NCI-H524 (cell line): ENCODE results near the gene SFI1.
"Not testable (repeated sequence)": the region's sequence is repeated elsewhere in the genome, so short reads cannot be mapped to it uniquely, and the experiment has no call there.

ENCODE experiments used
- DNase-seq, 2 experiments: peaks; one replicate each; lab custom pipeline; 2025; lab: John Stamatoyannopoulos, UW

Gene SFI1

GRCh38 chr22:31550871-31551370 is 54.6 kb downstream of the SFI1 start:
- no peak for DNase-seq

GRCh38 chr22:31556627-31557203 is 60.4 kb downstream of the SFI1 start:
- peak; percentile 6 to 50 for DNase-seq

DNA sequence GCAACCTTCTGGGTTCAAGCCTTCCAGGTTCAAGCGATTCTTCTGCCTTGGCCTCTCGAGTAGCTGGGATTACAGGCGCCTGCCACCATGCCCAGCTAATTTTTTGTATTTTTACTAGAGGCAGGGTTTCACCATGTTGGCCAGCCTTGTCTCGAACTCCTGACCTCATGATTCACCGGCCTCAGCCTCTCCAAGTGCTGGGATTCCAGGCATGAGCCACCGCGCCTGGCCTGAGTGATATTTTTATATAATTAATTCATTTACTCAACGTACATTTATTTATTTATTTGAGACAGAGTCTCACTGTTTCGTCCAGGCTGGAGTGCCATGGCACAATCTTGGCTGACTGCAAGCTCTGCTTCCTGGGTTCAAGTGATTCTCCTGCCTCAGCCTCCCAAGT is 62.2 kb downstream of the SFI1 start:
- DNase-seq, result not testable (repeated sequence)

- DNase-seq, result peak; percentile 55 to 83
Measured at GRCh38 chr22:31561238-31561887, 65.0 kb downstream of the SFI1 start.

DNA sequence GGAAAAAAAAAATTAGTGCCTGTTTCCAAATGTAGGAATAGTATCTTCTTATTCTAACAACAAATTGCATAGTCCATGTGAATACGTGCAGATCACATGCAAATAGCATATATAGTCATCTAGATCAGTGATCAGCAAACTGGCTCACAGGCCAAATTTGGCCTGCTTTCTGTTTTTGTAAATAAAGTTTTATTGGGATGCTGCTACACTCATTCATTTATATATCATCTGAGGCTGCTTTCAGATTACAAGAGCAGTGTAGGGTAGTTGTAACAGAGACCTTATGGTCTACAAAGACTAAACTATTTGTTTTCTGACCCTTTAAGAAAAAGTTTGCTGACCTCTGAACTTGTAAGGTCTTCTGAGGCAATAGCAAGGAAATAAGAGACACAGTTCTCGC is 65.6 kb downstream of the SFI1 start:
- DNase-seq, result no peak

DNA sequence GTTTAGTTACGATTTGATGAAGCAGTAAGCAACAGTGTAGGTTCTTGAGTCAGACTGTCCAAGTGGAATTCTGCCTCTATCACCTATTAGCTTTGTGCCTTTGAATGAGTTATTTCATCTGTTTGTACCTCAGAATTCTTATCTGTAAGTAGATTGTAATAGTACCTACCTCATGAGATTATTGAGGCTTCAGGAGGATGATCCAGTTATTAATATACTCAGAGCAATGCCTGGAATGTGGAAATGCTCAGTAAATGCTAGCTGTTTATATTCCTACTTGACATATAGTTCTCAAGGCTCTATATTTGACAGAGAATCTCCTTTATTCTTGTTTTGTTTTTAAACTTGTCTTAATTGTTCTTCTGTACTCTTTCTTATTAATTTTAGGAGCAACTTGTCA is 70.1 kb downstream of the SFI1 start:
- DNase-seq, result no peak

- DNase-seq, result no peak
Measured at GRCh38 chr22:31567196-31567595, 70.9 kb downstream of the SFI1 start.

DNA sequence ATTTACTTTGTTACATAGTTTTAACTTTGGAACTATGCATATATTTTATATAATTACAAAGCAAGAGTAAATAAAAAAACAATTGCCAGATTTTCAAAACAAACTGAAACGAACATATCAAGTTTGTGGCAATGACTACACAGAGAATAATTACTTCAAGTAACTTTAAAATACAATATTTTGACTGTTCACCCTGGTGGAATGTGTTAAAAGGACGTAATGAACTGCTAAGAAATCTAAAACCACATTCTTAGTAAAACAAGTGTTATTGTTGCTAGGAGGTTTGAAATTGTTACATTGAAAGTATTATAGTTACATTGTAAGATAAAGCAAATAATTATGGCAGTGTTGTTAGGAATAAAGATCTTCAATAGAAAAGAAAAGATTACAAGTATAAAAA is 71.4 kb downstream of the SFI1 start:
- no peak for DNase-seq

DNA sequence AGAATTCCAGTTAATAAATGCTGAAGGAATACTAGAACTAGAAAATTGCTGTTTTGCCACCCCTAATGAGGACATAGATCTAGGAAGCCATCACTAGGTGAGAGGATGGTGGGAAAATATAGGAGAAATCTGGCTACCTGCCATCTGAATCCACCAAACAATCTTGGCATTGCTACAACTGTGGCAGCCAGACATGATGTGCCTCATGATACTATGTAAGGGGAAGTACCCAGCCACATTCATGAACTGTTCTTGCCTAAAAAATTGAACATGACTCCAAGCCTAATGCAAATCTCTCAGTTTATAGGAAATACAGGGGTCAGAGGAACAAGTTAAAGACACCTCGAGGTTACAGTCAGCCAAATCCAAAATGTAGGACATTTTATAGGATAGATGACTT is 72.8 kb downstream of the SFI1 start:
- no peak for DNase-seq

GRCh38 chr22:31572939-31573338 is 76.6 kb downstream of the SFI1 start:
- DNase-seq, result no peak

DNA sequence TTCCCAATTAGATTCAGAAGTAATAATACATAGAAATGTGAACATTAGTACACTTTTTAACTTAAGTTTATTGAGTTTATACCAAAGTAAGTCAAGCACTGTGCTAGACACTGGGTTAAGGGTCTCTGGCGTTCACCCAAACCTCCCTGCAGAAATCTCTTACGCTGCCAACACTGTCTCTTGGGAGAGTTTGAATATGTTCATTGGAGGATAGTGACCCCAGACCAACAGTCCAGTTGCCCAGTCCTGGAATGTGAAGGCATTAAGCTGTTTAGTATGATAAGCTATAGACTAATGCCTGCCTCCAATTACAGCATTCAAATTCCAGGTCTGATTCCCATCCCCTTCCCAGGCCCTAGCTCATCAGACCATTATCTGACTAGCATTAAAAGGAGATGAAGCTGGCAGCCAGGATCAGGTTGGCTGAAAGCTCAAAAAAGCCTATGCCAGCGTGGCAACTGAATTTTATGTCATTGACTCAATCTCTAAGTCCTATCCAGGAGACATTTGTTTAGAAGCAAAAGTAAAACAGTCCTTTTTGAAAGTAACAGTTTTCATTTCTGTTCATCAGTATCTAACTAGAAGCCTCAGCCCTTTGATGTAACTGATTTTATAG is 77.8 kb downstream of the SFI1 start:
- no peak for DNase-seq

- no peak for DNase-seq
Measured at GRCh38 chr22:31575190-31575589, 78.9 kb downstream of the SFI1 start.

- peak; percentile 84 to 93 for DNase-seq
Measured at GRCh38 chr22:31577711-31578110, 81.4 kb downstream of the SFI1 start.

DNA sequence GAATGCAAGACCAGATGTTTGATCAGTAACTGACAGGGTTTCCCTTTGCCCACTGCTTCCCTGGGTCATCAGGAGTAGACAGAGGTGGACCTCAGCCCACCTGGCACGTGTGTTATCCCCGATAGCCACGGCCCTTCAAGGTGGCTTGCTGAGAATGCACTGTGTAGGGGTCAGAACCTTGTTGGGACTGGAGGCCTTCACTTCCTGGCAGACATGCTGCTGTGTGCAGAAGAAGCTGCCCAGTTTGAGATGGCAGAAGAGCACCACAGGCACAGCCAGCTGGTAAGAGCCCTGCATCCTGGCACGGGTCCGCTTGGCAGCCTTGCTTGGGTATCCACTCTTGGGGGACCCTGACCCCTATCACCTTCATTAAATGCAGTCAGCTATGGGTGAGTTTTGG is 81.8 kb downstream of the SFI1 start:
- DNase-seq, result peak; percentile 30

GRCh38 chr22:31579835-31580242 is 83.5 kb downstream of the SFI1 start:
- DNase-seq, result no peak

DNA sequence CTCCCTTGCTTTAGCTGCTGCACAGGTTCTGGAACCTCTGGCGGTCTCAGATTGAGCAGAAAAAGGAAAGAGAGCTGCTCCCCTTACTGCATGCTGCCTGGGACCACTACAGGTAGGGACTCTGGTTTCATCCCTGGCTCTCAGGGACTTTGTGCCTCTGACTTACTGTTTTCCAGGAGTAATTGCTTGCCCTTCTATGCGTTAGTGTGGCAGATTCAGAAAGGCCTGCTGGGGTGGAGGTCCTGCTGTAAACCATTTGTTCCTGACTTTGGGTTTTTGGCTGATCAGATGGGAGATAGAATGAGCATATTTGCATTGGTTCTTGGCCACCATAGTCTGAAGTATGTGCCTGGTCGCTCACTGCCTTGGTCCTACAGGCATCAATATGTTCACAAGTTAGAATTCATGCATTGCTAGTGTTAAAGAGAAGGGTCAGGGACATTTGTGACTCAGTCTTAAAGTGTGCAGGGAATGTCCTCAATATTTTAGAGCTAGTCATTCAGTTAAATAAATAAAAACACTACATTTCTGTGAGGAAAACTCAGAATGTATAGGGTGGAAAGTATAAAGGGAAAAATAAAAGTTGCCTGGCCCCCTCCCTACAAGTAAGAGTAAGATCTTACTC is 87.6 kb downstream of the SFI1 start:
- no peak for DNase-seq

DNA sequence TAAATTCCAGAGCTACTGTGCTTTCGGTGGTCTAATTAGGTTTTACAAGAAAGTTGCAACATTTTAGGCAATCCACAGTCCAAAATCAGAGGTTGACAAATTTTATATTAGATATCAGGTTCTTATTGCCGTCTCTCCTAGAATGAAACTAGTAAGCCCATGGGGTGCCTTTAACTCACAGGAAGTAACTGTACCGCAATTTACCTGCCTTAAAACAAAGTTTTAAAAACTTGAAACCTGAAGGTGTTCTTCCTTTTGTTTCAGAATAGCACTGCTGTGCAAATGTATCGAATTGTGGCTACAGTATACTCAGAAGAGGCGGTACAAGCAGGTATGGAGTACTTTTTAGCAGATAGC is 88.4 kb downstream of the SFI1 start:
- DNase-seq, result no peak

GRCh38 chr22:31585161-31585859 is 89.0 kb downstream of the SFI1 start:
- no peak for DNase-seq

DNA sequence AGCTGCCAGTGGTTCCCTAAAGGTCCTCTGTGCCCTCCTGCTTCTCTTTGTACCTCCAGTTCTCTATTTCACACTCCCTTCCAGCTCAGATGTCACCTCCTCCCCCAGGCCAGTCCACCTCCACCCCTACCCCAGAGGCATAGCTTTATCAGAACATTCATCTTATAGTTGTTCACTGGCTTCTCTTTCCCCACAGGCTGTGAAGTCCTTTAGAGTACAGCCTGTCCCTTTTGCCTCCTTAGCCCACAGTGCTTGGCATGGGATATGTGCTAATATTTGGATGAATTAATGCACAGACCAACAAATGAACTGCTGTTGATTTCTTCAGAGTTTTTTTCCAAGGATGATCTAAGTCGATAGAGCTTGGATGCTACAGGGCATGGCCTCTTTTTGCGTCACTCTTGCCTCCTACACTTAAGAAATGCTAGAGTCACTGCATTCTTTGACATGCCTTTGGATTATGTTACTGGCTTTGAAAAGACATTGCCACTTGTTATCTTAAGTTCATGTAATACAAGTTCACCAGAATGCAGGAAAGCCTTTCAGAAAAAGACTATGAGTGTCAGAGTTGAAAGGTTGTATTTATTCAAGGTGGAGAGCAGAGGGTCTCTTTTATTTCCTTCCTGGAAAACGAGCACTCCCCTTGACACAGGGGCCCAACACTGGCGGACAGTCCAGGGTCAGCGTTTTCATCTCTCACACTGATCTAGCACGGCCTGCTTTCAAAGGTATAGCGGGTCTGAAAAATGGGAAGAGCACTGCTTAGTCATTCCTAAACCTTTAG is 90.0 kb downstream of the SFI1 start:
- no peak for DNase-seq

- DNase-seq, result no peak
Measured at GRCh38 chr22:31588970-31589675, 92.8 kb downstream of the SFI1 start.

GRCh38 chr22:31590161-31590560 is 93.8 kb downstream of the SFI1 start:
- DNase-seq, result not testable (repeated sequence)
